CD4-positive, alpha-beta memory T cell (primary cell): ENCODE measurements around the gene CANT1. TPM values are rescaled to one million over a fixed set of nuclear protein-coding genes. Genes with fewer than 3 reads are reported as not detected.
A peak's percentile ranks its signal among the peaks of the same experiment; 100 is the strongest.

ENCODE experiments used
- CTCF ChIA-PET: fragments of 350-600 bp; sonication (Branson Sonifier 250); formaldehyde crosslinking; loops from one replicate; lab custom pipeline; 2021; ENCODE audit warnings: inconsistent platforms; ENCODE audit not compliant: partially characterized antibody; lab: Charles Lee
- POLR2A ChIA-PET: fragments of 350-600 bp; sonication (Branson Sonifier 250); formaldehyde crosslinking; loops from one replicate; lab custom pipeline; 2021; ENCODE audit not compliant: partially characterized antibody; lab: Charles Lee
- DNase-seq, 5 donors: peaks; one replicate each; pipeline versions ENCODE4 v3.0.0 to v3.0.0-alpha.2; 2020 to 2022; ENCODE audit warnings: mixed read lengths in 1 of 5
- H3K27ac ChIP-seq: one replicate; pipeline ENCODE4 v1.7.0; 2013; ENCODE audit warnings: low read depth, low read length
- H3K27me3 ChIP-seq: 2 replicates; pipeline ENCODE4 v1.7.0; 2013; ENCODE audit warnings: mild to moderate bottlenecking, low read length, moderate library complexity; ENCODE audit not compliant: insufficient read depth
- H3K36me3 ChIP-seq: 2 replicates; pipeline ENCODE4 v1.7.0; 2013; ENCODE audit warnings: mild to moderate bottlenecking, low read length, moderate library complexity; ENCODE audit not compliant: insufficient read depth
- H3K4me1 ChIP-seq: 2 replicates; pipeline ENCODE4 v1.7.0; 2013; ENCODE audit warnings: mild to moderate bottlenecking, low read length, moderate library complexity; ENCODE audit not compliant: insufficient read depth
- H3K4me3 ChIP-seq, 2 donors: one replicate each; pipeline ENCODE4 v1.7.0; 2013; ENCODE audit warnings: low read length in 2 of 2, mild to moderate bottlenecking in 1 of 2
- H3K9me3 ChIP-seq, 2 donors: one replicate each; pipeline ENCODE4 v1.7.0; 2013; ENCODE audit warnings: low read length in 2 of 2, control low read depth in 1 of 2; ENCODE audit not compliant: control insufficient read depth in 1 of 2
- H3K27ac Mint-ChIP-seq, 7 donors: one replicate each; pipeline ENCODE4 v1.8.0; 2020 to 2021; ENCODE audit warnings: mixed read lengths in 7 of 7, mild to moderate bottlenecking in 6 of 7, inconsistent platforms in 3 of 7, moderate library complexity in 3 of 7
- H3K27me3 Mint-ChIP-seq, 2 donors: one replicate each; pipeline ENCODE4 v1.8.0; 2020 to 2021; ENCODE audit warnings: mixed read lengths in 2 of 2
- H3K36me3 Mint-ChIP-seq, 2 donors: one replicate each; pipeline ENCODE4 v1.8.0; 2020 to 2021; ENCODE audit warnings: mixed read lengths in 2 of 2, inconsistent platforms in 1 of 2, mild to moderate bottlenecking in 1 of 2
- H3K4me1 Mint-ChIP-seq, 4 donors: one replicate each; pipeline ENCODE4 v1.8.0; 2020 to 2021; ENCODE audit warnings: mixed read lengths in 4 of 4, mild to moderate bottlenecking in 1 of 4
- H3K4me3 Mint-ChIP-seq, 8 donors: one replicate each; pipeline ENCODE4 v1.8.0; 2020 to 2021; ENCODE audit warnings: mixed read lengths in 8 of 8, mild to moderate bottlenecking in 7 of 8, moderate library complexity in 6 of 8, inconsistent platforms in 3 of 8
- H3K9me3 Mint-ChIP-seq, 8 donors: one replicate each; pipeline ENCODE4 v1.8.0; 2020 to 2021; ENCODE audit warnings: mixed read lengths in 8 of 8, mild to moderate bottlenecking in 5 of 8, inconsistent platforms in 3 of 8, moderate library complexity in 1 of 8
- intact Hi-C: fragments of 100-400 bp; cut with micrococcal nuclease; formaldehyde crosslinking; loops from one replicate; pipeline ENCODE4 v1.15.1; 2023
- polyA plus RNA-seq, 2 donors: library from polyadenylated mRNA; unstranded; fragments of 300-500 nt; fragmentation: Illumina TruSeq; gene quantifications; one replicate each; pipeline ENCODE4 v1.2.3, GENCODE V29; 2021
- total RNA-seq, 2 experiments: library from RNA; stranded (reverse); gene quantifications; one replicate each; pipeline ENCODE4 v1.2.3, GENCODE V29; 2021

Gene CANT1
- total and polyA plus RNA-seq, 4 experiments from 2014 or later = 7.2 to 59.4 (median 34.2) TPM

DNA sequence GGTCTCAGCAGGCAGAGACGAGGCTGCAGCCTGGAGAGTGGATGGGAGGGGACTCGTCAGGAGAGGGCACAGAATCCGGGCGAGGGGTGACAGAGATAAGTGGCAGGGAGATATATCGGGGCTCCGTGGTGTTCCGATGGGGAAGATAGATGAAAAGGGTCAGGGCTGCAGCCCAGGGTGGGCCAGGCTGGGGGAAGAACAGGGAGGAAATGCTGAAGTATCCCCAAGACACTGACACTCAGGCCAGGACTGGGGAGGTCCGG lies 32.0 kb downstream of the CANT1 start:
- H3K27me3 Mint-ChIP-seq = no peaks in the 10 kb centered on the region
- Histone ChIP-seq H3K9me3 (no peaks in the 10 kb centered on the region), H3K4me3 (no peak overlapping the region), H3K36me3 (no peaks in the 10 kb centered on the region), H3K27me3 (no peaks in the 10 kb centered on the region), H3K4me1 (peaks cover 27% of the 10 kb centered on the region), H3K27ac (no peak overlapping the region)
- peaks cover 0 to 3% of the 10 kb centered on the region in 2 donors for H3K36me3 Mint-ChIP-seq
- ChIA-PET CTCF (no interaction called here), POLR2A (no interaction called here)
- intact Hi-C loops = no loop called here
- peak overlapping the region in 1 of 7 donors; percentile 8 for H3K27ac Mint-ChIP-seq
- no peak for DNase-seq
- peaks cover 4 to 38% (median 15%) of the 10 kb centered on the region in 4 donors for H3K4me1 Mint-ChIP-seq
- H3K9me3 Mint-ChIP-seq = no peaks in the 10 kb centered on the region
- peak overlapping the region in 3 of 8 donors; percentile 49 to 65 (median 57) for H3K4me3 Mint-ChIP-seq

DNA sequence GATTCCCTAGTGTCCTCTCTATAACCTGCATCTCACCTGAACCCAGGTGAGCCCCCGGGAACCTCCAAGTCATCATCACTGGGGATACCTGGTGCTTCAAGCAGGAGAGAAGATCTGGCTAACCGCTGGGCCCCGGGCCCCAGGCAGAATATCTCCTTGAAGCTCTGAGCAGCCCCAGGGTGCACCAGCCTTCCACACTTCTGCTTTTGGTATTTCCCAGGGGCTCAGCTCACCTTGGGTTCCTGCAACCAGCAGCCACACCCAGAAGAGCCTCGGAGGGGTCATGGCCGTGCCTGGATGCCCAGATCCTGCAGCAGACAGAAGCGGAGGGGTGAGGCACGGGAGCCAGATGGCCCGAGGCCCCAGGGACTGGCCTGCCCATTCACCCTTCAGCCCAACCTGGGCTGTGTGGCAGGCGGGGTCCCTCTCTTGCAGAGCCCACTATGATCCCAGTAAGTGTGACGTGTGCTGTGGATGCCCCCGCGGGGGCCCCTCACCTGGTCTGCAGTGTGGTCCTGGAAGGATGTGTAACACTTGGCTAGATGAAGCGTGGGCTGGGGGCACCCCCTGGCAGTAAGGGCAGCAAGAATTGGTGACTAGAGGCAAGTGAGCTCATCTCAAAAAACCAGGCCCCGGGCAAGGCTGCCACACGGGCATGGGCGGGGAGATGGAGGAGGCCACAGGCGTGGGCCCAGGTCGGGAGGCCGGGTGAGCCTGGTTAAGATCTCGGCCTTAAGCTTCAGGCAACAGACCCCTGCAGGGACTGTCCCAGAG lies 32.5 kb downstream of the CANT1 start:
- no peaks in the 10 kb centered on the region for H3K36me3 ChIP-seq
- Mint-ChIP-seq H3K27ac (peak overlapping the region in 1 of 7 donors; percentile 82), H3K36me3 (peaks cover 0 to 3% of the 10 kb centered on the region in 2 donors), H3K9me3 (no peaks in the 10 kb centered on the region), H3K27me3 (no peaks in the 10 kb centered on the region), H3K4me1 (peaks cover 4 to 38% (median 15%) of the 10 kb centered on the region in 4 donors), H3K4me3 (peak overlapping the region in 5 of 8 donors; percentile 10 to 65 (median 49))
- CTCF ChIA-PET = no interaction called here
- no peak overlapping the region for H3K27ac ChIP-seq
- H3K4me3 ChIP-seq = no peak overlapping the region
- peaks cover 27% of the 10 kb centered on the region for H3K4me1 ChIP-seq
- no peak for DNase-seq
- POLR2A ChIA-PET = interaction anchor here (1.1 kb wide), 1 partner anchor 9 kb away, joined by 4 read pairs; no protein-coding TSS in a partner anchor
- intact Hi-C loops = no loop called here
- H3K27me3 ChIP-seq = no peaks in the 10 kb centered on the region
- no peaks in the 10 kb centered on the region for H3K9me3 ChIP-seq

DNA sequence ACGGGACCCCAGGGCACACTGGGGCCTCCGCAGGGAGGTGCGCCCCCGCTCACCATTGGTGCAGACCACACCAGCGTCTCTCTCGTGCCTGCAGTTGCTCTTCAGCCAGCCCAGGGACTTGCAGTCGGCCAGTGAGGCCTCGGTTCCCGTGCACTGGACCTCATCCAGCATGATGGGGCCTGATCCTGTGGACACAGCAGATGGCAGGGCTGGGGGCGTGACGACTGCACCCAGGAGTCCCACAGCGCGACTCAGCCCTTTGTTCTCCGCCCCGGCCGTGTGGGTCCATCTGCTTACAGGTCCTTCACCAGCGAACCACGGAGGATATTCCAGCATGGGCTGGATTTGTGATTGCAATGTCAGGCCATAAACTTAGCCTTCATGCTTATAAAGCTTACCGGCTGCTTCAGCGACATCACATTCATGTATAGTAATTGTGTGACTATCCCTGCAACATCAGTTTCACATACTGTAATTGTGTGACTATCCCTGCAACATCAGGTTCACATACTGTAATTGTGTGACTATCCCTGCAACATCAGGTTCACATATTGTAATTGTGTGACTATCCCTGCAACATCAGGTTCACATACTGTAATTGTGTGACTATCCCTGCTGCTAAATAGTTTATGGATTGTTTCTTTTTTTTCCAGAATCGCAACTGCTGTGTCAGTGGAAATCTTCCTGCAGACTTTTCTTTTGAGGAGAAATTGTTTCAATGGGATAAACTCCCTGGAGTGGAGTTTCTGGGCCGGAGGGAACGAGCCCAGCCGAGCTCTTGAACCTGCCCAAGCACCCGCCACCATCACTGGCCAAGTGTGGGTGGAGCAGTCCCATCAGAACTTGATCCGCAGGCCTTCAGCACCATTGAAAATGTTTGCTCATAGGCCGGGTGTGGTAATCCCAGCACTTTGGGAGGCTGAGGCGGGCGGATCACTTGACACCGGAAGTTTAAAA lies 34.7 kb downstream of the CANT1 start:
- Histone ChIP-seq H3K36me3 (no peaks in the 10 kb centered on the region), H3K4me1 (peaks cover 26% of the 10 kb centered on the region), H3K27ac (no peak overlapping the region), H3K4me3 (no peak overlapping the region), H3K9me3 (no peaks in the 10 kb centered on the region), H3K27me3 (no peaks in the 10 kb centered on the region)
- Mint-ChIP-seq H3K36me3 (peaks cover 0 to 11% of the 10 kb centered on the region in 2 donors), H3K27me3 (no peaks in the 10 kb centered on the region), H3K4me1 (peaks cover 10 to 43% (median 18%) of the 10 kb centered on the region in 4 donors), H3K9me3 (no peaks in the 10 kb centered on the region), H3K27ac (no peak overlapping the region), H3K4me3 (peak overlapping the region in 1 of 8 donors; percentile 22)
- ChIA-PET POLR2A (no interaction called here), CTCF (interaction anchor here (0.7 to 1.1 kb wide), 2 partner anchors 24 to 109 kb away, joined by 3 to 5 read pairs; no protein-coding TSS in a partner anchor)
- DNase-seq = no peak
- intact Hi-C loops = loop anchor here (5.0 kb wide), 1 partner anchor 528 kb away; no protein-coding TSS in a partner anchor

DNA sequence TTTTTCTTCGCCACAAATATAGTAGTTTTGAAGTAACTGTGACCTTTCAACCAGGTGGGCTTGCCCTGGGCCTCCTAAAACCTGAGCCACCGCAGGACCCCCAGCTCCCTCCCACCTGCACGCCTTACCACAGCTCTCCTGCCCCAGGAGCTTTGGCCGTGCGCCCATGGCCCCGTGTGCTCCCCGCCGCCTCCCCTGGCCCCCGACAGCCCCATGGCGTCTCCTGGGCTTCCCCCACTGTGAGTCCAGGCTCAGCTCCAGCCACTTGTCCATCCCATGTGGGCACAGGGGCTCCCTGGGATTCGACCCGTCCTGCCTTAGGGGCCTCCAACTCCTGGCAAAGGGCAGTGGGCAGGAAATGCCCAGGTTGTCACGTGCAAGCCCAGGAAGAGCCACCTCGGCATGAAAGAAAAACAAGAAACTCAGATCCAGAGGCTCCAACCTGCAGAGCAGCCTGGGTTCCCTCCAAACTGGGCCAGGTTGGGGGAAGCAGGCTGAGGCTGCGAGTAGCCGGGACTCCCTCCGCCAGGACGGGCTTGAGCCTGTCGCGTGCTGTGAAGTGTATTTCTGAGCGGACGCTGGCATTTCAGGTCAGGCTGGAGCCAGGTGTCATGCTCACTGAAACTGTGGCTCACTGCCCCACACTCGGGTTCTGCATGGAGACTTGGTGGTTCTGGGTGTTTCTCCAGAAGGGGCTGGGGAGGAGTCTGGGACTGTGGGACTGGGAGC lies 35.6 kb downstream of the CANT1 start:
- Mint-ChIP-seq H3K27ac (no peak overlapping the region), H3K9me3 (no peaks in the 10 kb centered on the region), H3K36me3 (peaks cover 0 to 11% of the 10 kb centered on the region in 2 donors), H3K4me1 (peaks cover 8 to 38% (median 18%) of the 10 kb centered on the region in 4 donors), H3K4me3 (no peak overlapping the region), H3K27me3 (no peaks in the 10 kb centered on the region)
- Histone ChIP-seq H3K9me3 (no peaks in the 10 kb centered on the region), H3K4me1 (peaks cover 22% of the 10 kb centered on the region), H3K27me3 (no peaks in the 10 kb centered on the region), H3K27ac (no peak overlapping the region), H3K36me3 (no peaks in the 10 kb centered on the region), H3K4me3 (no peak overlapping the region)
- ChIA-PET POLR2A (no interaction called here), CTCF (interaction anchor here (4.6 kb wide), 1 partner anchor 109 kb away, joined by 60 read pairs; no protein-coding TSS in a partner anchor)
- intact Hi-C loops = loop anchor here (5.0 kb wide), 1 partner anchor 527 kb away; no protein-coding TSS in a partner anchor
- no peak for DNase-seq

DNA sequence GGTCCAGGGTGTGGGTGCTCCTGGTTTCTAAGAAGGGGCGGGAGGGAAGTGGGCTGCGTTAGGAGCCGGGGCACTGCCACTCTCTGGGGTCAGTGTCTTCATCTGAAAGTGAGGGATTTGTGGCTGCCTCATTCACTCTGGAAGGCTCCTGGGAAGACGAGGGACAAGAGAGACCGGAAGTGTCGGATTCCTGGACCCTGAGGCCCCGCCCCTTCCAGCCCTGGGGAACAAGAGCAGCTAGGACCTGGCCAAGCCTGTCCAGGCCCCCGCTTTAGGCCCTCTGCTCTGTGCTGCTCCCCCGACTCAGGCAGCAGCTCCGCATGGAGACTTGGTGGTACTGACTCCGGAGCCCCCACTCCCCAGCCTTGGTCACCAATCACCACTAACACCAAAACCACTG lies 36.4 kb downstream of the CANT1 start:
- ChIA-PET CTCF (interaction anchor here (2.6 to 4.6 kb wide), 2 partner anchors 31 to 108 kb away, joined by 11 to 60 read pairs; no protein-coding TSS in a partner anchor), POLR2A (no interaction called here)
- Histone ChIP-seq H3K9me3 (no peaks in the 10 kb centered on the region), H3K4me3 (no peak overlapping the region), H3K4me1 (peaks cover 17% of the 10 kb centered on the region), H3K36me3 (no peaks in the 10 kb centered on the region), H3K27ac (no peak overlapping the region), H3K27me3 (no peaks in the 10 kb centered on the region)
- DNase-seq = no peak
- no peak overlapping the region for H3K4me3 Mint-ChIP-seq
- peaks cover 8 to 32% (median 18%) of the 10 kb centered on the region in 4 donors for H3K4me1 Mint-ChIP-seq
- no peaks in the 10 kb centered on the region for H3K9me3 Mint-ChIP-seq
- peaks cover 0 to 11% of the 10 kb centered on the region in 2 donors for H3K36me3 Mint-ChIP-seq
- no peaks in the 10 kb centered on the region for H3K27me3 Mint-ChIP-seq
- H3K27ac Mint-ChIP-seq = no peak overlapping the region
- intact Hi-C loops = loop anchor here (5.0 kb wide), 1 partner anchor 526 kb away; no protein-coding TSS in a partner anchor

DNA sequence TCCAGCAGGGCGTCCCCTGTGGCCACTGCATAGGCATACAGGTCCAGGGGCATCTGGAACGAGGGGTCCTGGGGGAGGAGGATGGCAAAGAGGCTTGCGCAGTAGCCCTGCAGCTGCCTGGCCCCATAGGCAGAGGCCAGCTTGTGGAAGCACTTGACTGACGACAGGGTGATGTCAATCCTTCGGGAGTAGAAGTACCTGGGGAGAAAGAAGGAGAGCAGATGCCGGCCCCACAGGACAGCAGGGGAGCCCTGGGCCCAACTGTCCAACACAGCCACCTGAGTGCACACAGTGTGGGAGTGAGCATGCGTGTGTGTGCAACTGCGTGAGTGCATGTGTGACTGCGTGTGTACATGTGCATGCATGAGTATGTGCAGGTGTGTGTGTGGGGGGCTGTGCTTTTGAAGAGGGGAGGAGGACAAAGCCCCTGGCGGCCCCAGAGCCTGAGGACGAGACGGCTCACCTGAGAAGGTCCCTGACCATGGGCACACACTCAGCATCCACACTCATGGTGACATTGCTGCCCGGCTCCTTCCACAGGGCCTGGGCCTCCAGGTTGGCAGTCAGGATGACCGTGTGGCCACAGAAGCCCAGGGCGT lies 37.0 kb downstream of the CANT1 start:
- Mint-ChIP-seq H3K27me3 (no peaks in the 10 kb centered on the region), H3K4me1 (peaks cover 7 to 26% (median 15%) of the 10 kb centered on the region in 4 donors), H3K36me3 (peaks cover 0 to 11% of the 10 kb centered on the region in 2 donors), H3K27ac (no peak overlapping the region), H3K9me3 (no peaks in the 10 kb centered on the region), H3K4me3 (no peak overlapping the region)
- intact Hi-C loops = loop anchor here (5.0 kb wide), 1 partner anchor 525 kb away; no protein-coding TSS in a partner anchor
- H3K9me3 ChIP-seq = no peaks in the 10 kb centered on the region
- ChIA-PET CTCF (interaction anchor here (1.2 to 4.6 kb wide), 8 partner anchors 8 to 476 kb away, joined by 4 to 60 read pairs (median 7); partner anchors contain the start of gene LGALS3BP), POLR2A (no interaction called here)
- H3K36me3 ChIP-seq = no peaks in the 10 kb centered on the region
- no peak overlapping the region for H3K27ac ChIP-seq
- H3K4me3 ChIP-seq = no peak overlapping the region
- no peaks in the 10 kb centered on the region for H3K27me3 ChIP-seq
- DNase-seq = no peak
- H3K4me1 ChIP-seq = peaks cover 11% of the 10 kb centered on the region
